Measurements from ENCODE around the gene GHSR. TPM values are rescaled to one million over a fixed set of nuclear protein-coding genes. Genes with fewer than 3 reads are reported as not detected.

Gene GHSR
- total RNA-seq, 2 donors from 2014 or later: not detected

GRCh38 chr3:172405914-172406313 is 42.3 kb downstream of the GHSR start:
- DNase-seq (no peak), ATAC-seq (no peak)
- no peak overlapping the region for H3K27ac Mint-ChIP-seq
- no peak overlapping the region for H3K4me3 Mint-ChIP-seq
- peaks cover 4% of the 10 kb centered on the region for H3K27me3 Mint-ChIP-seq
- H3K36me3 Mint-ChIP-seq (ENCODE audit: low read depth): no peaks in the 10 kb centered on the region
- H3K9me3 ChIP-seq (ENCODE audit: control insufficient read depth, low read length, poor library complexity, severe bottlenecking): no peaks in the 10 kb centered on the region
- H3K4me1 Mint-ChIP-seq: no peaks in the 10 kb centered on the region

GRCh38 chr3:172404237-172404962 is 43.9 kb downstream of the GHSR start:
- DNase-seq (no peak), ATAC-seq (no peak)
- no peak overlapping the region for H3K27ac Mint-ChIP-seq
- peaks cover 2% of the 10 kb centered on the region for H3K36me3 Mint-ChIP-seq (ENCODE audit: low read depth)
- no peaks in the 10 kb centered on the region for H3K4me1 Mint-ChIP-seq
- H3K4me3 Mint-ChIP-seq: no peak overlapping the region
- no peaks in the 10 kb centered on the region for H3K9me3 ChIP-seq (ENCODE audit: control insufficient read depth, low read length, poor library complexity, severe bottlenecking)
- no peaks in the 10 kb centered on the region for H3K27me3 Mint-ChIP-seq

- Mint-ChIP-seq H3K4me3 (no peak overlapping the region), H3K36me3 (ENCODE audit: low read depth) (peaks cover 2% of the 10 kb centered on the region), H3K4me1 (no peaks in the 10 kb centered on the region), H3K27me3 (no peaks in the 10 kb centered on the region), H3K27ac (no peak overlapping the region)
- no peak for DNase-seq
- no peak for ATAC-seq
- no peaks in the 10 kb centered on the region for H3K9me3 ChIP-seq (ENCODE audit: control insufficient read depth, low read length, poor library complexity, severe bottlenecking)
These were observed 45.2 kb downstream of the GHSR start for GRCh38 chr3:172402892-172403643.

GRCh38 chr3:172402090-172402489 is 46.2 kb downstream of the GHSR start:
- no peak for ATAC-seq
- H3K9me3 ChIP-seq (ENCODE audit: control insufficient read depth, low read length, poor library complexity, severe bottlenecking): no peaks in the 10 kb centered on the region
- H3K27ac Mint-ChIP-seq: no peak overlapping the region

DNA sequence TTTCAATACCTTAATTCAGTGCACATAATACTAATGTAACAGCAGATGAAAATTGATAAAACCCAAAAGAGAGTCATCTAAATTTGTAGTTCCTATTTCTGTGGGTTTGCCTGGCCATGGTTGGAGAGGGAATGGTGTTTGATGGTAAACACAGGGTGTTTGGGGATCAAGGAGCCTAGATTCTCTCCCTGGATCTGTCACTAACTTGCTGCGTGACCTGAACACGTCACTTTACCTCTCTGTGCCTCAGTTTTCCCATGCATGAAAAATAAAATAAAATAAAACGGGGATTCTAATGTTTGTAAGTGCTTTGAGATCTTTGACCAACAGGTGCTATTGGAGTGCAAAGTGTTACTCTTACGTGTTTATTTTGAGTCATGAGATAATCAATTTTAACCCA is 49.8 kb downstream of the GHSR start:
- no peak for ATAC-seq
- H3K36me3 Mint-ChIP-seq (ENCODE audit: low read depth): peaks cover 2% of the 10 kb centered on the region
- no peak overlapping the region for H3K27ac Mint-ChIP-seq
- no peak overlapping the region for H3K4me3 Mint-ChIP-seq
- no peaks in the 10 kb centered on the region for H3K9me3 ChIP-seq (ENCODE audit: control insufficient read depth, low read length, poor library complexity, severe bottlenecking)
- H3K27me3 Mint-ChIP-seq: no peaks in the 10 kb centered on the region
- DNase-seq: no peak
- H3K4me1 Mint-ChIP-seq: no peaks in the 10 kb centered on the region

More at GRCh38 chr3:172402090-172402489, 46.2 kb downstream of the GHSR start:
- Mint-ChIP-seq H3K4me3 (no peak overlapping the region), H3K4me1 (no peaks in the 10 kb centered on the region), H3K36me3 (ENCODE audit: low read depth) (peaks cover 2% of the 10 kb centered on the region), H3K27me3 (no peaks in the 10 kb centered on the region)
- DNase-seq: no peak

GRCh38 chr3:172397716-172398405 is 50.4 kb downstream of the GHSR start:
- no peaks in the 10 kb centered on the region for H3K27me3 Mint-ChIP-seq

DNA sequence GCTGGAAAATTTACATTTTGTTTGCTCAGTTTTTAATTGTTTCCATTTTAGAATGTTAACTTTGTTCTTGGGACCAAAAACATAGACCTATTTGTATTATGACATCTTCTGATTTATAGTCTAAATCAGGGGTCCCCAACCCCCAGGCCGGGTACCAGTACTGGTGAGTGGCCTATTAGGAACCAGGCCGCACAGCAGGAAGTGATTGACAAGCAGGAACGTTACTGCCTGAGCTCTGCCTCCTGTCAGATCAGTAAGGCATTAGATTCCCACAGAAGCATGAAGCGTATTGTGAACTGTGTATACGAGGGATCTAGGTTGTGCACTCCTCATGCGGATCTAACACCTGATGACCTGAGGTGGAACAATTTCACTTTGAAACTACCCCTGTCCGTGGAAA is 51.9 kb downstream of the GHSR start:
- no peak overlapping the region for H3K27ac Mint-ChIP-seq
- no peaks in the 10 kb centered on the region for H3K27me3 Mint-ChIP-seq
- ATAC-seq (no peak), DNase-seq (no peak)
- H3K36me3 Mint-ChIP-seq (ENCODE audit: low read depth): peaks cover 2% of the 10 kb centered on the region
- no peaks in the 10 kb centered on the region for H3K4me1 Mint-ChIP-seq
- H3K4me3 Mint-ChIP-seq: no peak overlapping the region
- H3K9me3 ChIP-seq (ENCODE audit: control insufficient read depth, low read length, poor library complexity, severe bottlenecking): no peaks in the 10 kb centered on the region

More at GRCh38 chr3:172397716-172398405, 50.4 kb downstream of the GHSR start:
- H3K27ac Mint-ChIP-seq: no peak overlapping the region
- H3K9me3 ChIP-seq (ENCODE audit: control insufficient read depth, low read length, poor library complexity, severe bottlenecking): no peaks in the 10 kb centered on the region
- no peak for ATAC-seq
- no peaks in the 10 kb centered on the region for H3K4me1 Mint-ChIP-seq
- peaks cover 2% of the 10 kb centered on the region for H3K36me3 Mint-ChIP-seq (ENCODE audit: low read depth)
- DNase-seq: no peak
- H3K4me3 Mint-ChIP-seq: no peak overlapping the region

GRCh38 chr3:172394692-172395091 is 53.6 kb downstream of the GHSR start:
- no peaks in the 10 kb centered on the region for H3K27me3 Mint-ChIP-seq
- no peak for ATAC-seq
- H3K9me3 ChIP-seq (ENCODE audit: control insufficient read depth, low read length, poor library complexity, severe bottlenecking): no peaks in the 10 kb centered on the region
- H3K4me1 Mint-ChIP-seq: peaks cover 3% of the 10 kb centered on the region
- no peaks in the 10 kb centered on the region for H3K36me3 Mint-ChIP-seq (ENCODE audit: low read depth)
- no peak overlapping the region for H3K27ac Mint-ChIP-seq
- no peak overlapping the region for H3K4me3 Mint-ChIP-seq
- DNase-seq: no peak

Other genes starting within 250 kb of the GHSR start
- 10 to 100 TPM in 1 of 2 donors, 1 to 10 TPM in 1; 8.3 to 22.0 TPM for gene TNFSF10, start 75.0 kb upstream of the GHSR start, total RNA-seq